HL-60/S4 treated with retinoic acid at 250 ng/mL for 4 days and 3 days (cell line): ENCODE measurements around the gene MINDY4.

Source experiments
- in situ Hi-C: fragments of 300-500 bp; cut with MboI; formaldehyde crosslinking; loops from 2 replicates; pipeline ENCODE4 v1.7.0; 2022; ENCODE audit warnings: low sequenced_read_pairs

Gene MINDY4

DNA sequence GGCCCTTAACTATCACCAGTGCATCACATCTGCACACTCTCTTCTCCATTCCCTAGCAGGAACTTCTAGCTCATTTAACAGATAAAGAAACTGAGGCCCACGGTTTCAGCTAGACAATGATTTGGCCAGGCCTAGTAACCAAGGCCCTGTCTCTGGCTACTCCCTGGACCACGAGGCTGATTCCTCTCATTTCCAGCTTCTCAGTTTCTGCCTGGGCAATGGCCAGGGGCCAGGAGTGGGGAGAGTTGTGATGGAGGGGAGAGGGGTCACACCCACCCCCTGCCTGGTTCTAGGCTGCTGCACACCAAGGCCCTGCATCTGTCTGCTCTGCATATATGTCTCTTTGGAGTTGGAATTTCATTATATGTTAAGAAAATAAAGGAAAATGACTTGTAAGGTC, 153.9 kb downstream of the MINDY4 start:
- in situ Hi-C loops: no loop called here

DNA sequence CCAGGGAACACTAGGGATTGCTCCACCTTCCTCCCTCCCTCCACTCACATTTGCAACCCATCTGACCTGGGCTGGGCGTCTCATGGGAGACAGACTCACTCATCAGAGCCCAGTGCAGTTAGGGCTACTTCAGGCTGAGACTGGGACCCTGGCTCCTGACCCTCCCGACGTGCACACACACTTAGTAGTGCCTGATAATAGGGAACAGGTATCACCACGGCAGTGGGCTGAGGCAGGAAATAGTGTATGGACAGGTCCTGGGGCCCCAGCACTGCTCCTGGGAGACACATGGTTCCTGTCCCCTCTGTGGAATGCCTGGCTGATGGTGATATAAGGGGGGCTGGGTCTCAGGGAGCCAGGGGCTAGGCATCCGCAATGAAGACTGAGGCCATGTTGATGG, 154.7 kb downstream of the MINDY4 start:
- in situ Hi-C loops: no loop called here

DNA sequence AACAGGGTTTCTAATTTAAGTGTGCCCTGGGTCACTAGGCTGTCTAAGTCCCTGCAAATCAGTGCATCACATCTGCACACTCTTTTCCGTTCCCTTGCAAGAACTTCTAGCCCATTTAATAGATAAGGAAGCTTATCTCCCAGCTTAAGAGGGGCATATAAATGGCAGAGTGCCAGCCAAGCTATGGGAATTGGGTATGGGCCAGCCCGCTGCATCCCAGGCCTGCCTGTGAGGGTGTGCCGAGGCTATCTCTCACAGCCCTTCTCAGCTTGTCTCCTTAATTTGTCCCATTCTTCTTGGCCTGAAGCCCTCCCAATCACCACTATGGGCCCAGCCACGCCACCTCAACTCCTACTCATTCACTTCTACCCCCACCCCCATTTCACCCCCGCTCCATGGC, 155.1 kb downstream of the MINDY4 start:
- in situ Hi-C loops: no loop called here

DNA sequence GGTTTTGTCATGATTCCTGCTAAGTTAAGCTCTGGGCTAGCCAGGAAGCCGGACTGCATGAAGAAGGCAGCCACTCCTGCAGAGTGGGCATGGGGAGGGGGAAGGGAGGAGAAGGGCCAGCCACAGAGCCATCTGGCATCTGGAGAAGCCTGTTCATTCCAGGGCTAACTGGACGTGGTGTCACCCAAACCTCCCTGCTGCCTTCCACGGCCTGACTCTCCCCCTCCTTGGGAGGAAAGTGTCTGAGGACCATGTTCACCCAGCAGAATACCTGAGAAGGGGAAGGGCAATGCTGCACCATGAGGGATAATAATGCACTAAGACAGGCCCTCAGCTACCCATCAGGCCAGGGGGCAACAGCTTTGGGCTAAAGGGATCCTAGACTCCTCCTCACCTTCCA, 155.8 kb downstream of the MINDY4 start:
- in situ Hi-C loops: no loop called here

DNA sequence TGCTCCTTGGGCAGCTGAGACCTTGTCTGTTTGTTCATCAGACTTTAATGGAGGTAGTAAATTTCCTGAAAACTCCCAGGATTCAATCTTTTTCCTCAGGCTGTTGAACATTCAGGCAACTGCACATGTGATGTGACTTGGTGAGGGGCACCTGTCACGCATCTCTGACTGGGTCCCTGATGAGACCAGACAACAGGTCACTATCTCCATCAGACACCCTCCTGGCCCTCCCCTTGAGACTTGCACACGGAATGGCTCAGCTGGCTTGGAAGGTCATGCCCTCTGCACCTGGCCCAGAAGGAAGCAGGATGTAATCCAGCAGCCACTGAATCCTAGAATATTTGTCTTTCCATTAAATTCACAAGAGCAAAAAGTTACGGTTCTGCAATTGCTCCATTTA, 156.3 kb downstream of the MINDY4 start:
- in situ Hi-C loops: no loop called here

GRCh38 chr7:30928254-30928872, 157.1 kb downstream of the MINDY4 start:
- in situ Hi-C loops: no loop called here

DNA sequence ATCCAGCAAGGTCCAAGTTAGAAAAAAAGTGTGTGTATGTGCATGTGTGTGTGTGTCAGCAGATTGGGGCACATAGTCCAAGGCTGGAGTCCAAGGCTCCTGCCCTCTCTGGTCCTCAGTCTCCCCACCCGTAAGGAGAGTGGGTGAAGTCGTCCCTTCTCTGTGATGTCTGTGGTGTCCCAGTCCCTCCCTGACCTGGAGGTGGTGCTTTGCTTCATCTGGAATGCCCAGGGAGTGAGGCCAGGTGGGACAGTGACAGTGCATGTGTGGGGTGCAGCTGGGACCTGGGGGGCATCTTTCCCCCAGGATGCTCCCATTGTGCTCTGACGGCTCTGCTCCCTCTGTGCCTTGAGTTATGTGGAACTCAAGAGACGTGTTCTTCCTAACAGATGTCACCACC, 158.5 kb downstream of the MINDY4 start:
- in situ Hi-C loops: no loop called here

DNA sequence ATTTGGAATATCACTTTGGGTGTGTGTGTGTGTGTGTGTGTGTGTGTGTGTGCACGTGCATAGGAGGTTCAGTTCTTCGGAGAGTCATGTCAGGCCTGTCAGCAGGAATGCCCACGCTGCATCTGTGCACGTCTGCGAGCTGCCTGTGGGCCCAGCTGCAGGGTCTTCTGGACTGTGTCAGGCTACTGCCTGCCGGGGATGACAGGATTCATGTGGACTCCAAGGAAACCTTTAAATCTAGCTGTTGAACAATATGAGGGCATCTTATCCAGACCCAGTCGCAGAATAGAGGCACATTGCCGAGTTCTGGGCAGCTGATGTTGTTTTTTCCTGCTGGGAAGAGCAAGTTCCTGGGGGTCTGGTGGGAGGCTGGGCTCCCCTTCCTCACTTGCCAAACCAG, 159.4 kb downstream of the MINDY4 start:
- in situ Hi-C loops: no loop called here

DNA sequence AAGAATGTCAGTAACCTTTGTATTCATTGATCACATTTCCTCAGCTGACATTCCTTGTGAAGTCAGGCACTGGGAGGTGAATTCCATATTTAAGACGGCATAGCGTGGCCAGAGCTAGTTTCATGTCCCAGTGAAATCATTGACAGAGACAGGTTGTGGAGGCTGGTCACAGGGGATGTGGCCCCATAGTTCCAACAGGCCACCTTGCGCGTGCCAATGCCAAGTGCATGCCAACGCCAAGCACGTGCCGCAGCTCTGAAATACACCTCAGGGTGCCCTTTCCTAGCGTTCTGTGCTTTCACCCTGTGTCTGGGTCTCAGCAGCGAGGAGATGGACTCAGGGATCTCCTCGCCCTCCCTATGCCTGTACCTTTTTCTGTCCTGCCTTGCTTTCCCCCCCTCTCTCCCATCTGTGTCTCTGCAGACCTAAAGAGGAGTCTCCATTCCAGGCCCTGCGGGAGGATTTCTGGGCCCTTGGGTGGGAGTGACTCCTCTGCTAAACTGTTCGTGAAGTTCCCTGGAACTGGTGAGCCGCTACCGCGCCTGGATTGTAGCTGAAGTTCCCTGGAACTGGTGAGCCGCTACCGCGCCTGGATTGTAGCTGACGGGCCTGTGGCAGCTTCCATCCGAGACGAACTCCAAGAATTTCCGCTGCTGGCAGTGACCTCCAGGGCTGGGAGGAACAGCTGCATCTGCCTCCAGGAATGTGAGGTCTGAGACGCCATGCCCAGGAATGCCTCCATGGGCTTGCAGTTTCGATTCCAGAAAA, 160.1 kb downstream of the MINDY4 start:
- in situ Hi-C loops: no loop called here

GRCh38 chr7:30931929-30932540, 160.8 kb downstream of the MINDY4 start:
- in situ Hi-C loops: no loop called here

DNA sequence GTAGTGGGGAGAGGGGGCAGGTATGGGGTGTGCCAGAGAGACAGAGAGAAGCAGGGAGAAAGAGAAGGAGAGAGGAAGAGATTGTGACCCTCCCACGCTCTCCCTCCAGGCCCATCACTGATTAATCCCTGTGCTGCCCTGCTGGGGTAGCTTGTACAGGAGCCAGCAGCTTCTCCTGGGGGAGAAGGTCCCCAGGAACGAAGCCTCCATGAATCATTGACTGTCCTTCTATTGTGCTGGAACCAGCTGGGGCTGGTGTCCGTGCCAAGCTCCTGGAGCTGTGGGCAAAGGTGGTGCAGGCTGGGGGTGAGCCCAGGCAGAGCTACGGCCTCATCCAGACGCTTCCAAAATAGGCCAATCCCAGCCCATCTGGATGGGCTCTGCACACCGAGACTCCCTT, 161.3 kb downstream of the MINDY4 start:
- in situ Hi-C loops: no loop called here

DNA sequence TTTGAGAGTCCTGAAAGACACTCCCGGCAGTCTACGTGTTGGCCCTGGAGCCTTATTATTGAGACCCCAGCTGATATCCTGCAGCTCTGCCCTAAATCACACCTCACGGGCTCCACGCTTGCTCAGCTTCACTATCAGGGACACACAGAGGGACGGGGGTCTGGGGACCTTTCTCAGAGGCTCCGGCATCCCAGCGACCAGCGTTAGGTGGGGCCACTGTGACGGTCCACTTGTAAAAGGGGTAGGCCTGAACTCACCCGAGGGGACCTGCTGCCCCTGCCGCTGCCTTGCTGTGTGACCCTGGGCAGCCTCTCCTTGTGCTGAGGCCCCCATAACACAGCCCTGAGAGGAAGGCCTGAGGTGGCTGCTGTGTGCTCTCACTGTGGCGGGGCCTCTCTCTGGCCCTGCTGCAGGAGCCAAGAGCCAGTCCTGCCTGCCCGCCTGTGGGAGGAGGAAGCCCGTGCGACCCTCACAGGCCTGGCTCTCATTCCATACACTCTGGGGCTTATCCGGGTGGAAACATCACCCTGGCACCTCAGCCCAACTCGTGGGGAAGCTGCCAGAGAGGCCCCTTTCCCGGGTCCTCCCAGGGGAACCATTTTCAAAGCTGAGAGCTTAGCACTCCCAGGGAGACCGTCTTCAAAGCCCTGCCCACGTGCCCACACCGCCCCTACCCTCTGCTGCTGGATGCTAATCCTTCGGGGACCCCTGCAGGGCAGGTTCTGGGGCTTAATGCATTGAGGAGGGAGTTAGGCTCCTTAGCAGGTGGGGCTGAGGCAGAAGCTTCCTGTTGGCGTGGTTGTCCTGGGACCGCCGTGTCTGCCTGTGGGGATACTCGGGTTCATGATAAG, 162.1 kb downstream of the MINDY4 start:
- in situ Hi-C loops: no loop called here

DNA sequence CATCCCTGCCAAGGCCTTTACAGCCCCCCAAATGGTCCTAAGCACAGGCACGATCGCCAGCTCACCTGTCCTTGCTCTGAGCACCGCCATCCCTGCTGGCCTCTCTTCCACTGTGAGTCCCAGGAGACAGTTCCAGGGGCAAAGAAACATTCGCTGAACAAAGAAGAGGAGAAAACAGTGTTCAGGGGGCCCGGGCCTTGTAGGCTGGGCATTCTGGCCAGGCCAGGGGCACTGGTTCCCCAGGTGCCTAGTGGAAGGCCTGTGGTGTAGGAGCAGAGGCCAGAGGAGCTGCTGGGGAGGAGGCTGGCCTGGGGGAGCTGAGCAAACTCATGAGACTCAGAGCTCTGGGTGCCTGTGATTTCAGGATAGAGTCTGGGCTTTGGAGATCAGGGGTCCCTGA, 163.0 kb downstream of the MINDY4 start:
- in situ Hi-C loops: no loop called here

- in situ Hi-C loops: no loop called here
Observed at GRCh38 chr7:30934732-30935568, 163.7 kb downstream of the MINDY4 start.

DNA sequence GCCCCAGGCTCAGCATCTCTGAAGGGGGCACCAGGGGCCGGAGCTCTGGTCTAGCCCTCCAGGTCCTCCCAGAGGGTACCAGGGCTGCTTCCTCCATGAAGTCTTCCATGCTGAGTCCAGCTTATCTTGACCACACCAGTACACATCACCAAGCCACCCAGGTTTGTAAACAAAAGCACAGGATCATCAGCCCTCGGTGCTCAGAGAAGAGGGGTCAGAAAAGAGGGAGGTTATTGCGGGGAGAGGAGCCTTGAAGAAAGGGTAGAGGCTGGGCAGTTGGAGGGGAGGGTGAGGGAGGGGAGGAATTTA, 164.3 kb downstream of the MINDY4 start:
- in situ Hi-C loops: no loop called here

DNA sequence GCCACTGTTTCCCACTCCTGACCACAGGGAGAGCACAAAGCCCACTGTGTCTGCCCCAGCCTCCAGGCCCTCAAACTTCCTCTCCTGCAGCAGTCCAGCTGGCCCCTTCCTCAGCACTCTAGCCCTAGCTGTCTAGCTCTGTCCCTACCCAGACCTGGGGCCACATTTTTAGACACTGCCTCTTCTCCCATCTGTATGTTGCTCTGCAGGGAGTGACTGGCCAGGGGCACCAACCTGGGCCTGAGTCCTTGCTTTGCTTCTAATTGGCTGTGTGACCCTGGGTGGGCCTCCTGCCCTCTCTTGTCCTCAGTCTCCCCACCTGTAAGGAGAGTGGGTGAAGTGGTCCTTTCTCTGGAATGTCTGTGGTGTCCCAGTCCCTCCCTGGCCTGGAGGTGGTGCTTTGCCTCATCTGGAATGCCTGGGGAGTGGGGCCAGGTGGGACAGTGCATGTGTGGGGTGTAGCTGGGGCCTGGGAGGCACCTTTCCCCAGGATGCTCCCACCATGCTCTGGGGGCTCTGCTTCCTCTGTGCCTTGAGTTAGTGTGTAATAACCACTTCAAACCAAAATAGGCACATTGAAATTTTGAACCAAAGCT, 165.5 kb downstream of the MINDY4 start:
- in situ Hi-C loops: no loop called here

DNA sequence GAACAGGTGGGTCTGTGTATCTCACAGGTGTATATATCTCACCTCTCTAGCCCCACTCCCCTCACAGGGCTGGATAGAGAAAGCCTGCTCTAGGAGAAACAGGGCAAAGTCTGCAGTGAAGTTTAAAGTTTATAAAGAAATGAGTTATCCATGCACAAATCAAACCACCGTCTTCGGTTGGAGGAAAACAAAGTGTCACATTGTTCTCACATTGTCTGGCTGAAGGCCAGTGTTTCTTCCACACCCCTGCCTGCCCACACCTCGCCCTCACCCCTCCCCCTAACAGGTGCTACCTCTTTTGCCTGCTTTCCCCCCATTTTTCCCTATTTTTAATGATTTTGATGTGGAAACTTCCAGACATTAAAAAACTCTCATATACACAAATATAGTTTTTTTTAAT, 166.2 kb downstream of the MINDY4 start:
- in situ Hi-C loops: no loop called here

DNA sequence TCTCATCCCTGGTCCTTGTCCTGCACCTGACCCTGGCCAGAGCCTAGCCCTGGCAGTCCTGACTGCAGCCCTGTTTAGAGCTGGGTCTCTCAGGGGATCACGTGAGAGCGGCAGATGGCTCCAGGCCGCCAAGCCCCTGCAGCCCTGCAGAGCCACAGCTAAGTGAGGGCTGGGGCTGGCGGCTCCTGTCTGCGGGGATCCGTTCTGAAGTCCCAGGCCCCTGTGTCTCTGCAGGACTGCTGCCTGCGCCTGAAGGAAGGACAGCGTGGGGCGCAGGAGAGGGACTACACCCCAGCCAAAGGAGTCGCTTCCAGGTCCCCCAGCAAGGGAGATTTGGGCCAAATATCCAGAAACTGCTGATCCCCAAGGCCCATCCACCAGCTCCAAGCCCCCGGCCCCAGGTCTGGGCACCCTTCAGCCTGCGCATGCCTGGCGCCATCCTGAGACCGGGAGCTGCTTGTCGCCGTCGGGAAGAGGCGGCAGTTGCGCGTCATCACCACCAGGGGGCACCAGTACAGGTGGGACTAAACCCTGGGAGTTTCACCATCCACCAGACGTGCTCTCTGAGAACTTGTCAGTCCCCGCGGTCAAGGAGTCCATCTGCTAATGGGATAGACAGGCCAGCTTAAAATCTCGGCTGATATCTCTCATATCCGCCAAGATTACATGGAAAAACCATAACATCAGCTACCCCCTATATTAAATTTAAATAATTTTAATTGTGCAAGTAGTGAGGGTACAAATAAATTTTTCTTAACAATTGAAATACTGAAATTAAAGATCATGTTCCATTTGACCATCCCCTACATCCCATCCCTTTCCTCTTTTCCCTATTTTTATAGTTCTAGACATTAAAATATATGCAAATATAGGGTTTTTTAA, 167.5 kb downstream of the MINDY4 start:
- in situ Hi-C loops: no loop called here

DNA sequence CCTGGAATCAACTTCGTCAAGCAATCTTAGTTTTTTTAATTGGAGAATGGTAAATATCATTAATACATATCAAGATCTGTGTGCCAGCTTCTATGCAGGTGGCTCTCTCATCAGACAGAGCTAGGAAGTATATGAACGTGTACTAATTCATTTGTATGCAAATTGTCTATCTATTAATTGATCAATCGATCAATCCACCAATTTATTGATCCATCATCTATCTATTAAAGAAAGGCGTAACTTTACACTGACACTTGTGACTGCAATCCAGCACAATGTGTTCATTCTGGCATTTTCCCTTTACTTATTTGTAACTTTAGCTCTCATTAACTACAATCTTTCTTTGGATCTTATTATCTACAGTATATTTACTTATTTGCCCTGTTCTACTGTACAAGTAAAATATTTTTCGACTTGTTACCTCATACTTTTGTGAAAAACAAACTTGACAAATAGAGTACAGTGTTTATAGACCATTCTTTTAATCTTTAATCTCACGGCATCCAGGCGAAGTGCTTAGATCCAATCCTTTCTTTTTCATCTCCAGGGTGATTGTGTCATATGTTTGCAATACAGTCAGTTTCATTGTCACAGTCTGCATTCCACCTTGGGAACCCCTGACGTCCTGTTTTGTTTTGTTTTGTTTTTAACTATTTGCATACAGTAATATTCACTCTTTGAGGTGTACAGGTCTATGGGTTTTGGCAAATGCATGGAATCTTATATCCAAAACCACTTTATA, 170.5 kb downstream of the MINDY4 start:
- in situ Hi-C loops: no loop called here
